ENCODE results near the gene EDEM1. TPM values are rescaled to one million over a fixed set of nuclear protein-coding genes. Genes with fewer than 3 reads are reported as not detected.
A peak's percentile ranks its signal among the peaks of the same experiment; 100 is the strongest.

EDEM1 gene
- total RNA-seq, 1 experiment from 2014 or later = 65.9 TPM

DNA sequence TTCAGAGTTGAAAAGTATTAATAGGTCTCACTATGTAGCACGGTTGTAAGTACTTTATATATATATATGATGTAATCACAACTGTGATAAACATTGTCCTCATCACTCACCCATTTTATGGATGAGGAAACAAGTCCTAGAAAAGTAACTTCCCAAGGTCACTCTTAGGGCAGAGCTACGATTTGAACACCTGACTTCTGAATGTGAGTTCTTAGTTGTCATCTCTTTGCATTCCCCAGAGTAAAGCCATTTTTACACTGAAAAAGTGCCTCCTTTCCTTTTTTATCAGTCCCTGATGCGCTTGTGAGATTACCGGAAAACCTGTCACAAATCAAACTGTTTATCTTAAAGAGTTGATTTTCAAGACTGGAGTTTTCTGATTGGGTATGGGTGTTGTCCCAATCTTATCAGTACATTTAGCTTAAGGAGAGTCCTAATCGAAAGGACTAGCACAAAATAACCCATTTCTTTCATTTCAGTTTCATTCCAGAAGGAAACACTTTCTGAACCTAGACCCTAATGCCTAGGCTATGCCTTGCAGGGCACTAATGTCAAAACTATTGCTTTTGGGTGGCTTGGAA is 2.3 kb upstream of the EDEM1 start:
- no peaks in the 10 kb centered on the region for H3K27me3 Mint-ChIP-seq (ENCODE audit: unreplicated experiment)
- peaks cover 59% of the 10 kb centered on the region for H3K36me3 Mint-ChIP-seq (ENCODE audit: insufficient read depth, unreplicated experiment)
- no TSS peak for BruUV-seq (replicated peaks)
- H3K9me3 Mint-ChIP-seq (ENCODE audit: low read depth, unreplicated experiment) = no peaks in the 10 kb centered on the region
- H3K4me1 Mint-ChIP-seq (ENCODE audit: low read depth, unreplicated experiment) = peaks cover 4% of the 10 kb centered on the region
- TF ChIP-seq, protein P1, sequence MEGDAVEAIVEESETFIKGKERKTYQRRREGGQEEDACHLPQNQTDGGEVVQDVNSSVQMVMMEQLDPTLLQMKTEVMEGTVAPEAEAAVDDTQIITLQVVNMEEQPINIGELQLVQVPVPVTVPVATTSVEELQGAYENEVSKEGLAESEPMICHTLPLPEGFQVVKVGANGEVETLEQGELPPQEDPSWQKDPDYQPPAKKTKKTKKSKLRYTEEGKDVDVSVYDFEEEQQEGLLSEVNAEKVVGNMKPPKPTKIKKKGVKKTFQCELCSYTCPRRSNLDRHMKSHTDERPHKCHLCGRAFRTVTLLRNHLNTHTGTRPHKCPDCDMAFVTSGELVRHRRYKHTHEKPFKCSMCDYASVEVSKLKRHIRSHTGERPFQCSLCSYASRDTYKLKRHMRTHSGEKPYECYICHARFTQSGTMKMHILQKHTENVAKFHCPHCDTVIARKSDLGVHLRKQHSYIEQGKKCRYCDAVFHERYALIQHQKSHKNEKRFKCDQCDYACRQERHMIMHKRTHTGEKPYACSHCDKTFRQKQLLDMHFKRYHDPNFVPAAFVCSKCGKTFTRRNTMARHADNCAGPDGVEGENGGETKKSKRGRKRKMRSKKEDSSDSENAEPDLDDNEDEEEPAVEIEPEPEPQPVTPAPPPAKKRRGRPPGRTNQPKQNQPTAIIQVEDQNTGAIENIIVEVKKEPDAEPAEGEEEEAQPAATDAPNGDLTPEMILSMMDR (IDR thresholded peaks at IDR 0.05; ENCODE audit: unreplicated experiment) = no peak
- no peak overlapping the region for H3K4me3 Mint-ChIP-seq (ENCODE audit: low read depth, unreplicated experiment)
- H3K27ac Mint-ChIP-seq (ENCODE audit: unreplicated experiment) = no peak overlapping the region
- CTCF ChIA-PET = no interaction called here
- DNase-seq = no peak
- intact Hi-C loops (cut with micrococcal nuclease; ENCODE audit: unreplicated experiment) = no loop called here

DNA sequence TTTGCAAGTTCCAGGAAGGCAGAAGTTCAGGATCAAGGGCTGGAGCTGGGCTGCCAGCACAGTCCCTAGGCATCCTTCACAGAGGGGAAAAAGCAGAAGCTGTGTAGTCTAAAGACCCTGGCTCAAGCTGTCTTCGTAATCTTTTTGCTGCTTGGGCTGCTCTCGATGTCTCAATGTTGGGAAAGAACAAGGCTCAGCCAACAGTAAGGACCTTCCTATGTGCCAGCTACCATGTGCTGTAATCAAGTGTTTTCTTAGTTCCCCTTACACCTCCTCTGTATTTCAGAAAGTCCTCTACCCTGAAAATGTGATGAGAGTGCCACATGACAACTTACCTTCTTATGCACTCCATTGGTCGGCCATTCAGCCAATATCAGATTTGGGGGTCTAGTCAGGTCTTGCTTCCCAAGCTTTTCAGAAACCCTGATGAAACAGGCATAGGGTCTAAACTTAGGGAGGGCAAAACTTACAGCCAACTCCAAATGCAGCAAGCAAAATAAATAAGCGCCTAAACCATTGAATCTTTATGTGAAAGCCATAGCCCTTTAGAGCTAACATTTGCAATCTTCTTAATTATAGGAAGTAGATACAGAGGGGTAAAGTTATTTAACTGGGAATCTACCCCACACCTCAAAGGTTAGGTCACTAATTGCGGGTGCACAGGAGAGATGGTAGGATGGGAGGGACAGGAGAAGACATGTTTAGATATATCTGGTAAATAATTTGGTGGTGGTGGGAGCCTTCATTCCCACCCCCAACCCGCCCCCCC is 1.2 kb upstream of the EDEM1 start:
- Mint-ChIP-seq H3K9me3 (ENCODE audit: low read depth, unreplicated experiment) (no peaks in the 10 kb centered on the region), H3K4me3 (ENCODE audit: low read depth, unreplicated experiment) (peak overlapping the region; percentile 74), H3K36me3 (ENCODE audit: insufficient read depth, unreplicated experiment) (peaks cover 59% of the 10 kb centered on the region), H3K27ac (ENCODE audit: unreplicated experiment) (peak overlapping the region; percentile 81), H3K4me1 (ENCODE audit: low read depth, unreplicated experiment) (peaks cover 9% of the 10 kb centered on the region), H3K27me3 (ENCODE audit: unreplicated experiment) (no peaks in the 10 kb centered on the region)
- DNase-seq = no peak
- intact Hi-C loops (cut with micrococcal nuclease; ENCODE audit: unreplicated experiment) = loop anchor here (2.0 kb wide), 1 partner anchor 63 kb away; the partner anchor contains the start of gene ARL8B
- CTCF ChIA-PET = no interaction called here
- TF ChIP-seq, protein P1 (IDR thresholded peaks at IDR 0.05; ENCODE audit: unreplicated experiment) = no peak
- no TSS peak for BruUV-seq (replicated peaks)

DNA sequence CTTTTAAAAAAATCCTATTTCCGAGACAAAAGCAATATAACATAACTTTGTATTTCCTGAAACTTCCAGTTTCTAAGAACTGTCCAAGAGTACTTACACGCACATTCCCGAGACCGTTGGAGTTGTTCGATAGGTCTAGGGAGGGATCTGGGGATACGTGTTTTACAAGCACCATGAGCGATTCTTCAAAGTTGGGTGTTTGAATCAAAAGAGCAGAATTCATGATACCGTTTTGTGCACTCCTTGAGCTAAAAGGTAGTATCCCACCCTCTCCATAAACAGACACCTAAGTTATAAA is 700 bp upstream of the EDEM1 start:
- Mint-ChIP-seq H3K9me3 (ENCODE audit: low read depth, unreplicated experiment) (no peaks in the 10 kb centered on the region), H3K4me3 (ENCODE audit: low read depth, unreplicated experiment) (peak overlapping the region; percentile 74), H3K36me3 (ENCODE audit: insufficient read depth, unreplicated experiment) (peaks cover 57% of the 10 kb centered on the region), H3K27me3 (ENCODE audit: unreplicated experiment) (no peaks in the 10 kb centered on the region), H3K27ac (ENCODE audit: unreplicated experiment) (peak overlapping the region; percentile 81), H3K4me1 (ENCODE audit: low read depth, unreplicated experiment) (peaks cover 11% of the 10 kb centered on the region)
- intact Hi-C loops (cut with micrococcal nuclease; ENCODE audit: unreplicated experiment) = loop anchor here (2.0 kb wide), 1 partner anchor 64 kb away; the partner anchor contains the start of gene ARL8B
- CTCF ChIA-PET = no interaction called here
- BruUV-seq (replicated peaks) = TSS peak; percentile 86
- DNase-seq = no peak
- TF ChIP-seq, protein P1 (IDR thresholded peaks at IDR 0.05; ENCODE audit: unreplicated experiment) = no peak

DNA sequence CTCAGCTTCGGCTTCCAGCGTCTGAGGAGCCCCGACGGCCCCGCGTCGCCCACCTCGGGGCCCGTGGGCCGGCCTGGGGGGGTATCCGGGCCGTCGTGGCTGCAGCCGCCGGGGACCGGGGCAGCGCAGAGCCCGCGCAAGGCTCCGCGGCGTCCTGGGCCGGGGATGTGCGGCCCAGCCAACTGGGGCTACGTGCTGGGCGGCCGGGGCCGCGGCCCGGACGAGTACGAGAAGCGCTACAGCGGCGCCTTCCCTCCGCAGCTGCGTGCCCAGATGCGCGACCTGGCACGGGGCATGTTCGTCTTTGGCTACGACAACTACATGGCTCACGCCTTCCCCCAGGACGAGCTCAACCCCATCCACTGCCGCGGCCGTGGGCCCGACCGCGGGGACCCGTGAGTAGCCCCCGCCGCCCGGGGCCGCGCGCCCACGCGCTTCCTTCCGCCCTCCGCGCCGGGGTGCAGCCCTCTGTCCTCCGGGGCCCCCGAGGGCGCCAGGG is 462 bp downstream of the EDEM1 start:
- no TSS peak for BruUV-seq (replicated peaks)
- Mint-ChIP-seq H3K36me3 (ENCODE audit: insufficient read depth, unreplicated experiment) (peaks cover 57% of the 10 kb centered on the region), H3K9me3 (ENCODE audit: low read depth, unreplicated experiment) (no peaks in the 10 kb centered on the region), H3K4me3 (ENCODE audit: low read depth, unreplicated experiment) (peak overlapping the region; percentile 74), H3K4me1 (ENCODE audit: low read depth, unreplicated experiment) (peaks cover 18% of the 10 kb centered on the region), H3K27me3 (ENCODE audit: unreplicated experiment) (no peaks in the 10 kb centered on the region), H3K27ac (ENCODE audit: unreplicated experiment) (peak overlapping the region; percentile 89)
- CTCF ChIA-PET = interaction anchor here (0.5 kb wide), 1 partner anchor 748 kb away, joined by 3 read pairs; no protein-coding TSS in a partner anchor
- peak; percentile 22 for DNase-seq
- intact Hi-C loops (cut with micrococcal nuclease; ENCODE audit: unreplicated experiment) = loop anchor here (2.0 kb wide), 1 partner anchor 65 kb away; the partner anchor contains the start of gene ARL8B
- TF ChIP-seq, protein P1 (IDR thresholded peaks at IDR 0.05; ENCODE audit: unreplicated experiment) = no peak
